IPS-NIHi11 (cell line): ENCODE results near the gene SSR4.
"Not testable (repeated sequence)": the region's sequence is repeated elsewhere in the genome, so short reads cannot be mapped to it uniquely, and the experiment has no call there.

Source experiments
- DNase-seq: peaks from one replicate; pipeline ENCODE4 v3.0.0; 2012; ENCODE audit warnings: mixed read lengths, low spot score

The SSR4 gene

DNA sequence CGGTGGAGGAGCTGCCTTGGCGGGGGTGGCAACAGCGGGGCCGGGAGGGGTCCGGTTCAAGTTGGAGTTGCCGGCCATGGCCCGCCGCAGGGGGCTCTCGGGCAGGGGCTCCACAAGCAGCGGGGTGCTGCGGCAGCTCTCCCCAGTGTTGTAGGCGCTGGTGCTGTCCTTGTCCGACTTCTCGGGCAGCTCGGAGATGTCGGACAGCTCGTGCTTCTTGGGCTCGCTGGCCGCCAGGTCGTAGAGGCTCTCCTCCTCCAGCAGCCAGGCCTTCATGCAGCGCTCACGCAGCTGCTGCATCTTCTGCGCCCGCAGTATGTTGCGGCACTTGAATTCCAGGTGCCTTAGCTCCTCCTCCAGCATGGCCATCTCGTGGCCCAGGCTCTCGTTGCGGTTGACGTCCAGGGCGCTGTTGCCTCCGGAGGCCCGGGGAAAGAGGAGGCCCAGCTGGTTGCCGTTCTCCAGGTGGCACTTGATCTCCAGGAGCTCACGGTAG, 9.7 kb downstream of the SSR4 start:
- DNase-seq = no peak

DNA sequence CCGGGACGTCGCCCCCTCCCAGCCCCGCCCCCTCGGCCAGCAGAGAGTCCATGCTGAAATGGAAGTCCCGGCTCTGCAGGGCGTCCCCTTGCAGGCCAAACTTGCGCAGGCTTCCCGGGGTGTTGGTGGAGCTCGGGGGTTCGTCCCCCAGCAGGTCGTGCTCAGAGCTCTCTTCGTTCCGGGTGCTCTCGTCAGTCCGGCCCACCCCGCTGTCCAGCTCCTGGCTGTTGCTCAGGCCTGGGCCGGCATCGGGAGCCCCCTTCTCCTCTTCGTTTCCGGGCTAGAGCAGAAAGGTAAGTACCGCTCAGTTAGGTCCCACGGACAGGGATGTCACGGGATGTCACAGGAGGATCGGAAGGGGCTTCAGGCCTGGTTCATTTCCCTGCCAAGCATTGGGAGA, 10.2 kb downstream of the SSR4 start:
- no peak for DNase-seq

DNA sequence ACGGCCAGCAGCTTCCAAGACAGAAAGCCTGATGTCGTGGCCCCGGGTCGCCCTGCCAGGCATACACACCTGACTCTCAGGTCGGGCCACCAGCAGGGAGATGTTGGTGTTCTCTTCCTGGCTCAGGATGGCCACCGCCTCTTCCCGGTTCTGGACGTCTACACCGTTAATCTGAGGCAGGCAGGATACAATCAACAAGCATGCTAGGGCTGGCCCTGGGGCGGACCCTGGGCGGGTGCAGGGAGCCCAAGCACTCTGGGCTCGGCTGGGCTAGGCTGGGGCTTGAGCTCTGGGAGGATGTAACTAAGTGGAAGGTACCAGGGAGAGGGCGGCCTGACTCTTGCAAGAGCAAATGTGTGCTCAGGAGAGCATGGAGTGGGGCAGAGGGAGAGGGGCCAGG, 11.0 kb downstream of the SSR4 start:
- no peak for DNase-seq

DNA sequence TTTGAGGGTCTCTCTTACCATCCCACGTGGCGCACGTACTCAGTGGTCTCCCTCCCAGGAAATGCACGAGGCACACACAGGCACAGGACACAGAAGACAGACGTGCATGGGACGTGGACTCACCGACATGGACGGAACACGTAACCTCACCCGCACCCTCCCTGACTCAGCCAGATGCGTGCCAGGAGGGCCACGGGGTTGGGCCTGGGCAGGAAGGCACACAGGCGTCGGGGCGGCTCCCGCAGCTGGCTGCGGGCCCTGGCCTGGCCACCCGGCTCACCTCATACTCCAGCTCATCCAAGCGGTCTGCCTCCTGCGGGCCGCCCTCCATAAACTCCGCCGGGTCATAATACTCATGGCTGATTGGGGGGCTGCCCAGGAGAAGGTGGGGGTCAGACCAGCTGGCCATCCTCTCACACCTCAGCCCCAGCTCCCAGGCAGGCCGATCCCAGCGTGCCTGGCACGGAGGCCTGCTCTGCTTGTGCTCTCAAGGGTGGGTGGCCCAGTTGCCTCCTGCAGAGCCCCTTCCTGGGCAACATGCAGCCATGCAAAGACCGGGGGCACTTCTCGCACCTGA, 12.6 kb downstream of the SSR4 start:
- DNase-seq = no peak

DNA sequence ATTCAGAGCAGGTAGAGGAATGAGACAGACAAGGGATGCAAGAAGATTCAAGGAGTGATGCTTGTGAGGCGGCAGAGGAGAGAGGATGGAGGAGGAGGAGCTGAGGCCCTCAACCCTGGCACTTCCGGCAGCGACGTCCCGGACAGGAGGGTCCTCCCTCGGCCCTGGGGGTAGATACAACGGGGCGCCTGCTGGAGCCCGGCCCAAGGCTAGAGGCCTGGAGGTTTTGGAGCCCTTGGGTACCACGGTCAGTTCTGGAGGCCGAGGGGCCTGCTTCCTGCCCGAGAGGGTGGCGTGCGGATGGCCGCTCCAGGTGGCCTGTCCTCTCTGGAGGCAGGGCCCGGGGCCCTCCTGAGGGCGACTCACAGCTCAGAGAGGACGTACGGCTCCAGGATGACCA, 13.5 kb downstream of the SSR4 start:
- DNase-seq = no peak

DNA sequence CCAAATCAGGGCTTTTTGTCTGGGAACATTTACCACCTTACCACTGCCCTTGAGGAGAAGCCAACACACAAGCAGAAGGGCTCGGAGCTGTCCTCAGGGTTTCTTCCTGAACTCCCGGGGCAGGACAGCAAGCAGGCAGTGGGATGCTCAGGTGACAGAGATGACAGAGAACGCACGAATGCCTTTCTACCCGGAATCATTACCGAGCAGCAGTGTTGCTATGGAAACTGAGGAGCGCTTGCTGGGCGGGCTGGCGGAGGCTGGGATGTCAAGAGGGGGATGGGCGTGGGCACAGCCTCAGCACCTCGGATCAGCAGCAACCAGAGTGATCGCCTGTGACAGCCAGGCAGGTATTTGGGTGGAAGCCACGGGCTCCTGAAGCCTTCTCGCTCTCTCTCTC, 17.8 kb downstream of the SSR4 start:
- no peak for DNase-seq

DNA sequence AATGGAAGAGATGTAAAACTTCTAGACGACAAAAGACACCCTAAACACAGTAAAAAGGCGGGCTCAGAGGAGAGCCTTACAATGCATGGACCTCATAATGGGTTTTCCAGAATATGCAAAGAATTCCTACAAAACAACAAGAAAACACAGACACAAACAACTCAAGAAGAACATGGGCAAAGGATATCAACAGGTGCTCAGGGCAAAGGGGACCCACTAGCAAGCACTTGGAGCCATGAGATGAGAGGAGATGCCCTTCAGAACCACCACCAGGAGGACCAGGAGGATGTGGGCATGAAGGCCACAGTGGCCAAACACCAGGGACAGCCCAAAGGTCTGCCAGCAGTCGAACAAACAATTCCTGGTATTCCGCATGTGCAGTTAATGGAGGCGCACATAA, 18.7 kb downstream of the SSR4 start:
- DNase-seq = no peak

DNA sequence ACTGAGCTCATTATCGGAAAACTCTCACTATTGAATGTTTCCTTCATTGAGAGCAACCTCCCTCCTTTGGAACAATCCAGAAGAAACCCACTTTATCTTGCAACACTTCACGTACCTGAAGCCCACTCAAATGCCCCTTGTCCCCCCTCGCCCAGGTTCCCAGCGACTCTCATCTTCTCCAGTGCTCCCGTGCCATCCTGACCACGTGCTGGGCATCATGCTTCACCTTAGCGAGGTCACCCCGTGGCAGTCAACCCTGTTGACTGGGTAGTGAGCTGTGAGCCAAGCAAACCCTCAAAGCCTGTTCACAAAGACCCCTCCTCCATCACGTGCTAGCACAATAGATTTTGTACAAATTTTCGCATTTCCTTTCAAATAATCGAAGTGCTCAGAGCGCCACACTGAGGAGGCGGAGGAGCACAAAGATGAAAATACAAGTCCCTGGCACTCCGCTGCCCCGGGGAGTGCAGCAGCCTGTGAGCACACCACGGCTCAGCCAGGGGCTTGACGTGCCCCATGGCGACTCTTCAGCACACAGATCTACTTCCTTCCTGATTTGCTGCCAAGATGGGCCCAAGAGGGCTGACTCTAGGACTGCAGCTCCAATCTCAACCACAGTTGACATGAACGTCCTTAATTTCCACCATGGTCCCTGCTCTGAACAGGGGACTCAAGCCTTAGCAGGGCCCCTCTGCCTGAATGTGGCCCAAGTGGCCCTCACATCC, 20.3 kb downstream of the SSR4 start:
- DNase-seq = no peak

DNA sequence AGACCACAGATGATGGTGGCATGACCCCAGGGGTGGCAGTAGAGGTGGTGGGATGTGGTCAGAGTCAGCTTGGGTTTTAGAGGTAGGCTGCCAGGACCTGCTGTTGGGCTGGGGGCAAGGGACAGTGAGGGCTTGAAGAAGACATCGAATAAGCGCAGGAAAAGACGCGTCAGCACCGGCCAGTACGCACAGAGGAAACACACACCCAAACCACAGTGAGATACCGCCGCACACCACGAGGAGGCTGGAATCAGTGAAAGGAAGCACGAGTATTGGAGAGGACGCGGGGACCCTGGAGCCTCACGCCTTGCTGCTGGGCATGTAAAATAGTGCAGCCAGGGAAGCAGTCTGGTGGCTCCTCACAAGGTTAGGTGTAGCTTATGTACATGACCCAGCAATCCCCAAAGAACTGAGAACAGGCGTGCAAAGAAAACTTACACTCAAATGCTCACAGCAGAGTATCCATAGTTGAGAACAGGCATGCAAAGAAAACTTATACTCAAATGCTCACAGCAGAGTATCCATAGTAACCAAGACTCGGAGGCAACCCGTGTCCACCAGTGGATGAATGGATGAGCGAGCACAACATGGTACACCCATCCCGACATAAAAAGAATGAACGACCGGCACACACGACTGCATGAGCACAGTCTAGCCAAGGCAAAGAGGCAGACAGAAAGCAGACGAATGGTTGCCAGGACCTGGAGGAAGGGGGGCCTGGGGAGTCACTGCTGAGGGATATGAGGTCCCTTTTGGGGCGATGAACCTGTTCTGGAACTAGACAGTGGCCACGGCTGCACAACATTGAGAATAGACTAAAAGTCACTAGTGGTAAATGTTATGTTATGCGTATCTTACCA, 22.6 kb downstream of the SSR4 start:
- peak; percentile 3 for DNase-seq

DNA sequence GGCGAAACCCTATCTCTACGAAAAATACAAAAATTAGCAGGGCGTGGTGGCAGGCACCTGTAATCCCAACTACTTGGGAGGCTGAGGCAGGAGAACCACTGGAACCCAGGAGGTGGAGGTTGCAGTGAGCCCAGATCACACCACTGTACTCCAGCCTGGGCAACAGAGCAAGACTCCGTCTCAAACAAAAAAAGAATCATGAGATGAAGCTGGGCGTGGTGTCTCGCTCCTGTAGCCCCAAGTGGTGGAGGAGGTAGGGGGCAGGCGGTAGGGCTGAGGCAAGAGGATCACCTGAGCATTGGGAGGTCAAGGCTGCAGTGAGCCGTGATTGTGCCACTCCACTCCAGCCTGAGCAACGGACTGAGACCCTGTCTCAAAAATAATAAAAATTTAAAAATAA, 23.6 kb downstream of the SSR4 start:
- not testable (repeated sequence) for DNase-seq

DNA sequence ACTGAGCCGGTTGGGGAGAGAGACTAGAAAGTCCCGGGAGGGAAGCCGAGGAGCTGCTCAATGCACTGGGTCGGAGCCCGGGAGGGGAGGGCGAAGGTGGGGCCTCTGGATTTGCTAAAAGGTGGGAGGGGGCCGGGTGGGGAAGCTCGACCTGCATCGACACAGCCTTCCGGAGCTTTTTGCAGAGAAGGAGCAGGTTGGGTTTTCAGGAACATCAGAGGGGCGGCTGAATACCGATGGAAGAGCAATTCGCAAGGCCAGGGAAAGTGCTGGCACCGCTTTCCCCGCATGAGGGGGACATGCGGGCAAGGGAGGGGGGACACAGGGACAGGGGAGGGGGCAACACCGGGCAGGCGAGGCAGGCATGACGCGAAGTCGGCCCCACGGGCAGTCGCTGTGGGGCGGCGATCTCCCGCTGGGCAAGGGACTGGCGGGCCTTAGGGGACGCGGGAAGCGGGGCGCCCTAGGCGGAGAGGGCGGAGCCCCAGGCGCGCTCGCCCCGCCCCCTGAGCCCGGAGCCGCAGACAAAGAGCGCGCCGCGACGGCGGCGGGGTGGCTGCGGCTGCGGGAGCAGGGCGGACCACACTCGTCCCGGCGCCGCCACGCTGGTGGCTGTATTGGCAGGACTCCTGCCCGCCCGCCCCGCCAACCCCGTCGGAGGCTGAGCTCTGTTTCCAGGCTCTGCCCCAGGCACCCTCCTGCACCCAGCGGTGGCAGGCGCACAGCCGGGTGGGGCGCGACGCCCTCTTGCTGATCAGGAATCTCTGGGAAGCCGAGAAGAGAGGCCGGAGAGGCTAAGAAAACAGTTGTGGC, 24.3 kb downstream of the SSR4 start:
- peak; percentile 86 for DNase-seq

DNA sequence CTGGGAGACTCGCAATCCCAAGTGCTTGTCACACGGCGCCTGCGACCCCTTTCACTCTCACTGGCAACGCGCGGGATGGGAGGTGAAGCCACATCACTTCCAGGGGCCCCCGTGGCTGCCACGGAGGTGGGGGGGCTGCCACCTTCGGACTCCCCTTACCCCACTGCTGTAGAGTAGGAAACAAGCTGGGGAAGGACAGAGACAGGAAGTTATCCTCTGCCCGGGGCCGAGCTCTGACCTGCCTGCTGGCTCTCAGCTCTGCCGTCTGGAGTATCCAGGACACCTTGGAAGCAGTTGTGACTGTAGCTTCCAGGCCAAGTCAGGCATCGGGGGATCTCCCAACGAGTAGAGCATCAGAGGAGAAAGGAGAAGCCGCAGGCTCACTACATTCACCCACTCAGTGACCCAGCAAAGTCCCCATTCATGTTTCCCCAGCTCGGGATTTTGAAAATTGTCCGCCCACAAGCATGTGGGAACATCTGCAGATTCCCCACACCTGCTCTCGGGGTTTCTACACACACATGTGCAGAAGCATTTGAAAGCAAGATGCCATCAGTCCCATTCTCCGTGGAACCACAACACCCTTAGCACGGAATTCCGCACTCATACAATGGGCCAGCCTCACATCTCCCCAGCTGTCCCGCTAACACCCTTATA, 25.0 kb downstream of the SSR4 start:
- no peak for DNase-seq

DNA sequence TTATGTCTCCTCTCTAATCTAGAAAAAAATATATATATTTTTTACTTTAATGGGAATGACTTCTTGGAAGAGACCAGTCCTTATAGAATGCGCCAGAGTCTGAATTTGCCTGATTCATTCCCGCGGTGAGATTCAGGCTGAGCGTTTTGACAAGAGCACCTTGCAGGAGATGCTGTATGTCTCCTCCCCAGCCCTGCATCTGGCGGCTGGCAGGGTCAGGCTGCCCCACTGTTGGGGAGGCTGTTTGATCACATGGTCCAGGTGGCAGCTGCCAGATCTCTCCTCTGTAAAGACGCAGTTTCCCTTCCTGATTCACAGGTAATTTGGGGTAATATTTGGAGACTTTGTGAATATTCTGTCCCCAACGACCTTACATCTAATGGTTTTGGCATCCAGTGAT, 26.1 kb downstream of the SSR4 start:
- no peak for DNase-seq

DNA sequence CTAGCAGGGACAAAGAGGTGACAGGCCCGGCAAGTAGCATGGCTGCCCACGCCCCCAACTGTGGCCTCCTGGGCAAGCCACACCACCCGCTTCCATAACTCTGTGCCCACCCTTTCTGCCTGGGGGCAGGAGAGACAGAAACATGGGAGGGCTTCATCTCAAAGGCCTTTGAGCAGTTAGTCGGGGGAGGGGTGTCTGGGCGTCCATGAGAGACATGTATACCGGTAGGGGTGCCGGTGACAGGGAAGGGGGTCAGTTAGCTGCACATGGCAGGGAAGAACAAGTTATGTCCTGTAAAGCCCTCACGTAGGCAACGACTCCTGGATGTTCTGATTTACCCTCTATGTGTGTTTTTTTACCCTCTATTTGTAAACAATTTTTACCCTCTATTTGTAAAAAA, 26.6 kb downstream of the SSR4 start:
- DNase-seq = no peak

DNA sequence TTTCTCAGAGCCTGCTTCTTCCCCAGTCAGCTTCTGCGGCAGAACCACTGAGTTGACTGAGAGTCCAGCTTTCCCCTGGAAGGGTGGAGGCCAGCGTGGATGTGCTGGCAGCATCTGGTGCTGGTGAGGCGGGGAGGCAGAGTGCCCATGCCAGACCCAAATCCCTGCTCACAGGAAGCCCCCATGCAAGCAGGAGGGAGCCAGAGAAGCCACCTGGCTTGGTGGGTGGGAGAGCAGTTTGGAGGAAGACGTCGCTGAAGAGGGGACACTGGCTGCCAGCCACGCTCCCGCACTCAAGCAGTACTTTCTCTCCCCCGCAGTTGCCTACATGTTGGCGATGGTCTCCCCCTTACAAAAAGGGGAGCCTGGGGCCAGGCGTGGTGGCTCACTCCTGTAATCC, 29.9 kb downstream of the SSR4 start:
- no peak for DNase-seq

DNA sequence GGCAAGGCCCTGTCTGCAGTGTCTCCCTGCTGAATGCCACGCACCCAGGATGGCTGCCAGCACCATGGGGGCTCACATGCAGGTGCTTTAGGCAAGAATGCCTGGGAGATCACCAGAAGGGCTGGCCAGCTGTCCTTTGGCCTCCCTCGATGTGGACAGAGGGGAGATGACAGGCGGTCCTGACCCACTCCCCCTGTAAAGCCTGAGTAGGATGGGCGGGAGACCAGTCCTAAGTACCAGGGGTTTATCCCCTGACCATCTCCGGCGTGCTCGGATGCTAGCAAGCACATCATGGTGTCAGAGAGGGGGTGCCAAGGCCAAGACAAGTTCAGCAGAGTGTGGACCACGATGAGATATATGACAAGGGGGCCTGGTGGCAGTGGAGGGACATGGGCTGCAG, 30.6 kb downstream of the SSR4 start:
- DNase-seq = no peak

DNA sequence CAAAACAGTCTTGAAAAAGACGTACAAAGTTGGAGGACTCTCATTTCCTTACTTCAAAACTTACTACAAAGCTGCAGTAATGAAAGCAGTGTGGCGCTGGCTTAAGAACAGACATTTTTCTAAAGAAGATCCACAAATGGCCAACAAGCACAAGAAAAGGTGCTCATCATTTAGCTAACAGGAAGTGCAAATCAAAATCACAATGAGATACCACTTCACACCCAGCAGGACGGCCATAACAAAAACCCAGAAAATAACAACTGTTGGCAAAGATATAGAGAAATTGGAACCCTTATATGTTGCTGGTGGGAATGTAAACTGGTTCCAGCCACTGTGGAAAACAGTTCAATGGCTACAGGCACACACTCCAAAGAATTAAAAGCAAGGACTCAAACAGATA, 32.5 kb downstream of the SSR4 start:
- DNase-seq = no peak

DNA sequence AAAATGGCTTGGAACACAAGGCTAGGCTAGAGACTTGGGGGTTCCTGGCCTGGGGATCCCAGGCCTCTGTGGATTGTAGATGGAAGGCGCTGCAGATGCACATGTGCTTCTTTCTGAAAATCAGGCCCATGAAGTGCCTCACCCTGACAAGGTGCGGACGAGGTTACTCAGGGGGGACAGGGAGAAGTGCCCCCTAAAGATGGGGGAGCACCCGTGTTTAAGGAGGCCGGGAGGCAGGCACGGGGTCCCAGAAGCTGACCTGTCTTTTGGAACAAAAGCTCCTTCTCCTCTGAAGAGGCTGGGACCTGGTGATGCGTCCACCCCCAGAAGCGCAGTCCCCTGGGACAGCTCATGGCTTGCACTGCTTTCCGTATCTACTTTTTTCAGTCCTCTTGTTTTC, 33.4 kb downstream of the SSR4 start:
- no peak for DNase-seq

DNA sequence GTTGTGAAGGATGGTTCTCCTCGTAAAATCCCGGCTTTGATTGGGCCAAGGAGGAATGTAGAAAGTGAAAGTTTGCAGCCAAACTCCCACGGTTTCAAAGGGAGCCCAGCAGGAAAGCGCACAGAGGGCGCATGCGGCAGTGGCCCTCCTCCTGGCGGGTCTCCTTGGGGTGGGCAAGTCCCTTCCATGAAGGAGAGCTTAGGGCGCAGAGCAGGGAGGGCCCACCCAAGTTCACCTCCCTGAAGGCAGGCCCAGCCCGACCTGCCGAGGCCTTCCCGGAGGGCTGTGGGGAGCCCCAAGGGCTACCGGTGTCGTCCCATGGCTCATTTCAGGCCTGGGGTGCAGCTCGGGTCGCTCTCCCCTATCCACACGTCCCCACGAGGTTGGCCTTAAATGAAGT, 33.8 kb downstream of the SSR4 start:
- DNase-seq = no peak

DNA sequence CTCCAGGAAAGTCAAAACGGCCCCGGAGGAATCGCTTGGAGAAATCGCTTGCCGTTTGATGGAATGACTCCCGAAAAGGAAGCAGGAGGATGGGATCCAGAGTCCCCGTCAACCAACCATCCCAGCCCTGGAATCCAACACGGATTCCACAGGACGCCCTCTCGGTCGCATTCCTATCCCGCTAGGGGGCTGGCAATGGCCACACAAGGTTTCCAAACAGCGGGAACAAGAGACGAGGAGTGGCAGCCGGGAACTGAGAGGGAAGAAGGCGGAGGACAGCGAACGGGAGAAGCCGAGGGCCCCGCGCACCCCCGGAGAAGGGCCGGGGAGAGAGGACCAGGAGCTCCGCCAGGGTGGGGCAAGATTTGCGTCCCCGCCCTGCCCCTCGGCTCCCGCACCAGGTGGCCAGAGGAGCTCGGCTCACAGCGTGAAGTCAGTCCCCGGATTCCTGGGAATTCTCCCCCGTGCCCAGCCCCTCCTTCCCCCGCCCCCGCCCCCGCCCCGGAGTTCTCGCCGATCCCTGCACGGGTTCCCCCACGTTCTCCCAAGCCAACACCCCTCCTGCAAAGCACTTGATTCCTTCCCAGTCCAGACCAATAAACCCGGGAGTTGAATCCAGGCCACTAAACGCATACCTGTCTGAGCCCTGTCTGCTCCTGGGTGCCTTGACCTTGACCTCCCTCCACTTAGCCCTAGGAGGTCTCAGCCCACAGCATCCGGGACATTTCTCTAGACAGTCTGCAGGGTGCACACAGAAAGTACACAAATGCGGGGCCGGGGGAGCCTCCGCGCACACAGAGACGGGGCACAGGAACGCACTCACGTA, 34.5 kb downstream of the SSR4 start:
- no peak for DNase-seq

DNA sequence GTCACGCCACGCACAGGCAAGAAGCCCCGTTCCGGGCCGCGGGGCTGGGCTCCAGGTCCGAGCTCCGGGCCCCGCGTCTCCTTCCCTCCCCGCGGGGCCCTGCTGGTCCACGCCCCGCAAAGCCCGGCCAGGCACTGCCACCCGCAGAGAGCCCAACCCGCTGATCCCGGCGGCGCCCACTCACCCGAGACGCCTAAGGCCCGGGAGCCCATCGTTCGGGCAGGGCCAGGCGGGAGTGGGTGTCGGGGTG, 35.0 kb downstream of the SSR4 start:
- no peak for DNase-seq
